Measurements from ENCODE around the gene PTPRJ. TPM values are rescaled to one million over a fixed set of nuclear protein-coding genes. Genes with fewer than 3 reads are reported as not detected.

The PTPRJ gene
- total and polyA plus RNA-seq, 2 donors (not counting 1 experiment from before 2014, with no cell fraction given), result 11.2 to 20.0 TPM

DNA sequence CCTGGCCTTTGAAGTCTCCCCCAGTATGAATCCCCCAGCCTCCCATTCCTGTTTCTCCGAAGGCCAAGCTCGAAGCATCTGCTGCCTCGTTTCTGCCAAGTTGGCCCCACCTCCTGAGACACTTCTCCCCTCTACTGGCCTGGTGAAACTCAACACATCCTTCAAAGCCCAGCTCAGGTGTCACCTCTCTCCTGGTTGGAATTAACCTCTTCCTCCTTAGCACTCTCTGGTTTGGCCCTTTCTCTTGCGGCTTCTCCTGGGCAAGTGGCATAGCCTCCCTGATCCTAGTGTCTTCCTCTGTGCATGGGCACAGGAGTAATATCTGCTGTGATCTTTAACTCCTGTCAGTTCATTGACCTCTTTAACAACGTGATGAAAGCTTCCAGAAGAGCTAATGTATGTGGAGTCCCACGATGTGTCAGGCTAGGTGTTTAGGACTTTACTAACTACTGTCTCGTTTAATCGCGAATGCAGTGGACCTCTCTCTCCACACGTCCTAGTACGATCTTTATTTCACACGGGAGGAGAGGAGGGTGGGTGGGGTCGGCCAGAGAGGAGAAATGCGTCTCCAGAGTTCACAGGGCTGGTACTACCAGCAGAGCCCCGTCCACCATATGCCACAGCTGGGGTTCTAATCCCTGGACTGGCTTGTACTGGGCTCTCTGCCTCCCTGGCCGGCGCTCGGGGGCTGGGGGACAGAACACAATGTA lies 826 bp upstream of the PTPRJ start:
- Mint-ChIP-seq H3K27me3 (no peaks in the 10 kb centered on the region), H3K9me3 (ENCODE audit: insufficient read depth) (no peaks in the 10 kb centered on the region), H3K4me3 (peak overlapping the region; percentile 76), H3K27ac (peak overlapping the region; percentile 64), H3K4me1 (peaks cover 43% of the 10 kb centered on the region)
- no peaks in the 10 kb centered on the region for H4K20me1 ChIP-seq (ENCODE audit: control insufficient read depth, insufficient read depth, low read length, poor library complexity, severe bottlenecking)
- H3K79me2 ChIP-seq (ENCODE audit: control insufficient read depth, insufficient read depth, low read length), result peaks cover 29% of the 10 kb centered on the region
- POLR2A ChIA-PET, result interaction anchor here (0.7 to 1.1 kb wide), 3 partner anchors 79 to 130 kb away, joined by 3 to 7 read pairs (median 5); no protein-coding TSS in a partner anchor
- CTCF ChIA-PET, result interaction anchor here (0.8 to 1.4 kb wide), 5 partner anchors 17 to 128 kb away, joined by 5 to 7 read pairs (median 6); no protein-coding TSS in a partner anchor
- H2AFZ ChIP-seq (ENCODE audit: insufficient read depth, low read depth, low read length, poor library complexity, severe bottlenecking), result peak overlapping the region; percentile 78
- peak overlapping the region; percentile 75 for H3K9ac ChIP-seq (ENCODE audit: low read length)
- H3K36me3 ChIP-seq (replicated peaks in 1 of 2; ENCODE audit: control extremely low read depth in 1 of 2, control insufficient read depth in 1 of 2, extremely low read depth in 1 of 2, insufficient read depth in 2 of 2, low read length in 1 of 2), result peaks cover 0 to 1% of the 10 kb centered on the region in 2 experiments
- no peak overlapping the region for H3K27ac ChIP-seq (ENCODE audit: low read length in 2 of 2)
- H3K4me1 ChIP-seq (ENCODE audit: control insufficient read depth in 2 of 2, insufficient read depth in 2 of 2, low read length in 2 of 2), result peaks cover 32 to 45% of the 10 kb centered on the region in 2 donors
- TF ChIP-seq CTCF (IDR thresholded peaks at IDR 0.05) (no peak), EZH2 (IDR thresholded peaks at IDR 0.05; ENCODE audit: borderline replicate concordance, insufficient read depth, low read depth, low read length, poor library complexity, severe bottlenecking) (no peak)
- DNase-seq (peak; percentile 42), ATAC-seq (ENCODE audit: low read depth) (no peak)
- WGBS (ENCODE audit: insufficient coverage), result 52% methylated on average over 11 of the region's 18 CpGs
- no peaks in the 10 kb centered on the region for H3K9me3 ChIP-seq (ENCODE audit: control extremely low read depth in 1 of 3, control insufficient read depth in 2 of 3, insufficient read depth in 1 of 3, low read length in 2 of 3)
- H3K4me2 ChIP-seq (replicated peaks; ENCODE audit: low read depth, low read length, poor library complexity, severe bottlenecking), result peak overlapping the region; percentile 91
- no peaks in the 10 kb centered on the region for H3K27me3 ChIP-seq (replicated peaks in 1 of 4; ENCODE audit: control extremely low read depth in 1 of 4, control insufficient read depth in 3 of 4, insufficient read depth in 4 of 4, low read length in 3 of 4)
- intact Hi-C loops (cut with micrococcal nuclease), result no loop called here
- peak overlapping the region; percentile 15 to 81 (median 77) for H3K4me3 ChIP-seq (ENCODE audit: control extremely low read depth in 1 of 5, extremely low read depth in 1 of 5, insufficient read depth in 1 of 5, low read depth in 2 of 5, low read length in 4 of 5)
